Activated T-cell treated with anti-CD3 and anti-CD28 coated beads, Interleukin-2, amount 50 U/mL, for 4 hours (primary cell): ENCODE results near the gene A4GNT. TPM values are rescaled to one million over a fixed set of nuclear protein-coding genes. Genes with fewer than 3 reads are reported as not detected.
A peak's percentile ranks its signal among the peaks of the same experiment; 100 is the strongest.
"Not testable (repeated sequence)": the region's sequence is repeated elsewhere in the genome, so short reads cannot be mapped to it uniquely, and the experiment has no call there.

ENCODE experiments used
- ATAC-seq, 2 donors: fragments of 200-7000 bp; cut with Tn5 transposase; one replicate each; pipeline ENCODE4 v1.10.0; 2021
- DNase-seq: peaks from one replicate; pipeline ENCODE4 v3.0.0-alpha.2; 2020
- H3K27me3 Mint-ChIP-seq: one replicate; pipeline ENCODE4 v1.8.0; 2021; ENCODE audit warnings: low read depth, mixed read lengths
- H3K36me3 Mint-ChIP-seq: one replicate; pipeline ENCODE4 v1.8.0; 2022; ENCODE audit warnings: mixed read lengths; ENCODE audit not compliant: insufficient read depth
- H3K4me1 Mint-ChIP-seq: one replicate; pipeline ENCODE4 v1.8.0; 2021; ENCODE audit warnings: low read depth, mixed read lengths
- H3K4me3 Mint-ChIP-seq: one replicate; pipeline ENCODE4 v1.8.0; 2021; ENCODE audit warnings: mild to moderate bottlenecking, moderate library complexity, mixed read lengths
- H3K9me3 Mint-ChIP-seq: one replicate; pipeline ENCODE4 v1.8.0; 2021; ENCODE audit warnings: mixed read lengths
- total RNA-seq, 3 donors: library from RNA; stranded (reverse); gene quantifications; one replicate each; pipeline ENCODE4 v1.2.1, GENCODE V29; 2021

A4GNT gene
- total RNA-seq, result not detected

- ATAC-seq (no peak), DNase-seq (no peak)
- H3K4me1 Mint-ChIP-seq, result no peaks in the 10 kb centered on the region
- H3K4me3 Mint-ChIP-seq, result no peak within 1 kb of the TSS
- no peaks in the 10 kb centered on the region for H3K9me3 Mint-ChIP-seq
- H3K36me3 Mint-ChIP-seq, result no peaks in the 10 kb centered on the region
- H3K27me3 Mint-ChIP-seq, result peaks cover 6% of the 10 kb centered on the region
These were observed at the start of gene A4GNT for GRCh38 chr3:138132239-138132638. Gene A4GNT, minus strand, starts transcription at chr3:138132390. Its CDS starts 1,134 bp downstream, at chr3:138131256.

DNA sequence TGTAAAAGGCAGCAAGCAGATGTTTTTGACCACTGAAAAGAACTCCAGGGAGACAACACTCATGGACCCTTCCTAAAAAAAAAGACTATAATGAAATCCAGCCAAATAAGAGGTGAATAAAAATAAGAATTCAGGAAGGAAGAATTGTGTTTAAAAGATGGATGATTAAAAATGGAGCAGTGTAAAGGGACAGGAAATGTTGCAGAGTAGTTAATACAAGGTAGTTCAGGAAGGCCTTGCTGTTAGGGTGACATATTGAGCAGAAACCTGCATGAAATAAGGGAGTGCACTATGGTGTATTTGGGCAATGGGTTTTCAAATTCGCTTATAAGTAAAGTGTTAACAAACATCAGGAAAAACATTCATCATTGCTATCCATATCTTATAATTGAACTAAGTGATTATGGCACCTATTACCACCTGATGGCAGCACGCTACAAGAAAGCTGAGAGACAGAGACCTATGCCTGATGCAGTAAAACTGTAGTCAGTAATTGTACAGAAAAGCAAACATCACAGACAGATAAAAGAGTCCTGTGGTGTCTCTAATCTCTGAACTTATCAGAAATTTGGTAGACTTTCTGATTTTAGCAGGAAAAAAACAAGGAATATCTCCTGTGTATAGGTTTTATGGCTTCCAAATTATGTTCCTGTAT is 48.3 kb upstream of the A4GNT start:
- no peaks in the 10 kb centered on the region for H3K36me3 Mint-ChIP-seq
- peak; percentile 7 for DNase-seq
- peaks cover 11% of the 10 kb centered on the region for H3K27me3 Mint-ChIP-seq
- H3K4me3 Mint-ChIP-seq, result no peak overlapping the region
- ATAC-seq, result peak; percentile 70 to 74
- H3K4me1 Mint-ChIP-seq, result peaks cover 2% of the 10 kb centered on the region
- H3K9me3 Mint-ChIP-seq, result no peaks in the 10 kb centered on the region

DNA sequence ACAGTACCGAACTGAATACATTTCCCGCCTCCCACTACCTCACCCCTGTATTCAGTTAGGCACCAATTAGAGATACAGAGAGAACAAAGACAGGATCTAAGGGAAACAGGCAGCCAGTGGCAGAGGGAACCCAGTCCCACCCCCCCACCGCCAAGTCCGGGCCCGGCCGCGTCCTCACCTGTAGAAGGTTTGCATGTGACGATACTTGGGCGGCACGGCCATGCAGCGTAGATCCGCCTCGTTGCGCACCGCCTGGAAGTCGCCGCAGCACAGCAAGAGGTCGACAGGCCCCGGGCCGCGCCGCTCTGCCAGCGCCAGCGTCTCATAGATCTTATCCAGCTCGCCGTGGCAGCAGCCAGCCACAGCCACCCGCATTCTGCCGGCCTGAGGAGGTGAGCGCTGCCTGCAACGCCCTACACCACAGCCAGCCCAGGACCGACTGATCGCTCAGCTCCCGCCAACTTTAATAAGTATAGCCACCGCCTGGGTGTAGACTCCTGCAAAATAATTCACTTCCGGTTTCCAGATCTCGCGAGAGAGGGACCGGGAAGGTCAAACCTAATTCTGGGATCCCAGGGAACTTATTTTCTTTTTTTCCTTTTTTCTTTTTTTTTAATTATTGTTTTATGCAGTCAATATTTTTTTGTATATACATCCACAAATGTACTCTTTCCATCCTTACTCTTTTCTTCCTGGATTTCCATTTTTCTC is 42.4 kb upstream of the A4GNT start, which contains the start of gene DBR1:
DBR1 (minus strand) TSS at position 501 of the 711 bp plus-strand sequence; CDS start at position 375, 126 bp downstream.
- Mint-ChIP-seq H3K4me1 (peaks cover 37% of the 10 kb centered on the region), H3K9me3 (no peaks in the 10 kb centered on the region), H3K27me3 (no peaks in the 10 kb centered on the region), H3K4me3 (peak within 1 kb of the TSS; percentile 97), H3K36me3 (peaks cover 11% of the 10 kb centered on the region)
- DNase-seq (peak; percentile 67), ATAC-seq (peak; percentile 90 to 93)

GRCh38 chr3:138173769-138174420 is 41.7 kb upstream of the A4GNT start:
- Mint-ChIP-seq H3K4me1 (peaks cover 37% of the 10 kb centered on the region), H3K9me3 (no peaks in the 10 kb centered on the region), H3K36me3 (peaks cover 11% of the 10 kb centered on the region), H3K27me3 (no peaks in the 10 kb centered on the region), H3K4me3 (peak overlapping the region; percentile 97)
- ATAC-seq (peak in 1 of 2 donors; percentile 5), DNase-seq (no peak)

- H3K27me3 Mint-ChIP-seq, result no peaks in the 10 kb centered on the region
- peaks cover 37% of the 10 kb centered on the region for H3K4me1 Mint-ChIP-seq
- H3K4me3 Mint-ChIP-seq, result peak overlapping the region; percentile 51
- ATAC-seq (no peak), DNase-seq (no peak)
- peaks cover 11% of the 10 kb centered on the region for H3K36me3 Mint-ChIP-seq
- no peaks in the 10 kb centered on the region for H3K9me3 Mint-ChIP-seq
These were observed 40.4 kb upstream of the A4GNT start for GRCh38 chr3:138172625-138173024.

- no peaks in the 10 kb centered on the region for H3K9me3 Mint-ChIP-seq
- peaks cover 37% of the 10 kb centered on the region for H3K36me3 Mint-ChIP-seq
These were observed 32.9 kb upstream of the A4GNT start for GRCh38 chr3:138165061-138165460.

DNA sequence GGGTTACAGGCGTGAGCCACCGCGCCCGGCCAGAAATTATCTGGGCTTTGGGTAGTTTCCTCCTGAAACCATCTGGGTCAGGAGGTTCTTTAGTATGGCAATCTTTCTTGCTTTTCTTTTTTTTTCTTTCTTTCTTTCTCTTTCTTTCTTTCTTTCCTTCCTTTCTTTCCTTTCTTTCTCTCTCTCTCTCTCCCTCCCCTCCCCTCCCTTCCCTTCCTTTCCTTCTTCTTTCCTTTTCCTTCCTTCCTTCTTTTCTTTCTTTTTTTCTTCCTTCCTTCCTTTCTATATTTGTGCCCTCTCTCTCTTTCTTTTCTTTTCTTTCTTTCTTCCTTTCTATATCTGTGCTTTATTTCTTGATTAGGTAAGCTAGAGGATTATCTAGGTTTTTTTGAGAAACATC is 25.6 kb upstream of the A4GNT start:
- H3K36me3 Mint-ChIP-seq, result peaks cover 13% of the 10 kb centered on the region
- peaks cover 13% of the 10 kb centered on the region for H3K9me3 Mint-ChIP-seq
- H3K27me3 Mint-ChIP-seq, result peaks cover 2% of the 10 kb centered on the region
- H3K4me1 Mint-ChIP-seq, result no peaks in the 10 kb centered on the region
- no peak overlapping the region for H3K4me3 Mint-ChIP-seq
- ATAC-seq (no peak), DNase-seq (no peak)

More at GRCh38 chr3:138165061-138165460, 32.9 kb upstream of the A4GNT start:
- Mint-ChIP-seq H3K27me3 (no peaks in the 10 kb centered on the region), H3K4me1 (peaks cover 3% of the 10 kb centered on the region), H3K4me3 (no peak overlapping the region)
- ATAC-seq, result no peak
- no peak for DNase-seq

DNA sequence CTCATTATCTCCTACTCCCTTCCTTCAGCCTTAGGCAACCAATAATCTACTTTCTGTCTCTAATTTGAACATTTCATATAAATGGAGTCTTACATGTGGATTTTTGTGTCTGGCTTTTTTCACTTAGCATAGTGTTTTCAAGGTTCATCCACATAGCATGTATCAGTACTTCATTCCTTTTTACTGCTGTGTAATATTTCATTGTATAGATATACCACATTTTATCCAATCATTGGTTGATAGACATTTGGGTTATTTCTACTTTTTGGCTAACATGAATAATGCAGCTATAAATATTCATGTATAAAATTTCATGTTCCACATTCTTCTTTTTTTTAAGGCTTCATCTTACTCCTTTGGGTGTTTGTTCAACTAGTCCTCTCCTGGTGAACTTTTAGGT is 22.3 kb upstream of the A4GNT start:
- H3K27me3 Mint-ChIP-seq, result peaks cover 2% of the 10 kb centered on the region
- H3K4me1 Mint-ChIP-seq, result no peaks in the 10 kb centered on the region
- no peak for ATAC-seq
- peaks cover 15% of the 10 kb centered on the region for H3K9me3 Mint-ChIP-seq
- H3K4me3 Mint-ChIP-seq, result no peak overlapping the region
- DNase-seq, result no peak
- H3K36me3 Mint-ChIP-seq, result no peaks in the 10 kb centered on the region

DNA sequence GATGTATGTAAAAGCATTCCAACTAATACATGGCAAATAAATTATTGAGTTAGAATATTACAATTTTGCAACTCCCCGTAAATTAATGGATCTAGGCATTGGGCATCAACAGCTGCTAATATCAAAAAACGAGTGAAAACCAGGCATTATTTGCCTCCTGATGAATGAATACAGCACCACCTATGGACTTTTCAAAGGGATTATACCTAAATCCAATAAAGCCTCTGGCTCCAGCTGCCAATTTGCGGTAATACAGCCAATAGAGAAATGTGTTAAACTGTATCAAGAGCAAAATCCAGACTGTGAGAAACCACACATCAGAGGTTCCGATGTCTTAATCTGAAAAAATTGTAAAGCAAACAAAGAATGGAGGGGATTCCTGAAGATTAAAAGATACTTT is 16.3 kb upstream of the A4GNT start:
- H3K36me3 Mint-ChIP-seq, result no peaks in the 10 kb centered on the region
- H3K4me1 Mint-ChIP-seq, result no peaks in the 10 kb centered on the region
- DNase-seq (no peak), ATAC-seq (no peak)
- H3K9me3 Mint-ChIP-seq, result peaks cover 6% of the 10 kb centered on the region
- peaks cover 2% of the 10 kb centered on the region for H3K27me3 Mint-ChIP-seq
- no peak overlapping the region for H3K4me3 Mint-ChIP-seq

- not testable (repeated sequence) for H3K4me1 Mint-ChIP-seq, DNase-seq, ATAC-seq, H3K36me3 Mint-ChIP-seq, H3K9me3 Mint-ChIP-seq, H3K4me3 Mint-ChIP-seq
- H3K27me3 Mint-ChIP-seq, result peaks cover 20% of the 10 kb centered on the region
These were observed 10.0 kb upstream of the A4GNT start for GRCh38 chr3:138142181-138142580.

DNA sequence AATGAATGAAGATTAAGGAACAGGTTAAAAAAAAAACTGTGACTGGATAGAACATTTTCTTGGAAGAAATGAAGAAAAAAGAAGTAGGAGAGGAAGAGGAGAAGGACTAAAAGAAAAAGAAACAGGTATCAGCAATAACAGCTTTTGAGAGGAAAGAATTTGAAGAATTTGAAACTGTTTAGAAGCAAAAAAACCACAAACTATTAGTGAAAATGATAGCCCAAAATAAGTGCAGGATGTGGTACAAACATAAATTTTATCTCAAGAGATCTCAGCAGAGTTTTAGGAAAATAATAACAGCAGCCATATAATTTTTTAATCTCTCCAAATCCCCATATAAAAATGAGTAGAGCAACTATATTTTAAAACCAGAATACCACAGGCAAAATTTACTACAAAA is 8.8 kb upstream of the A4GNT start:
- no peaks in the 10 kb centered on the region for H3K4me1 Mint-ChIP-seq
- peaks cover 3% of the 10 kb centered on the region for H3K36me3 Mint-ChIP-seq
- H3K27me3 Mint-ChIP-seq, result peaks cover 20% of the 10 kb centered on the region
- H3K4me3 Mint-ChIP-seq, result no peak overlapping the region
- no peaks in the 10 kb centered on the region for H3K9me3 Mint-ChIP-seq
- no peak for ATAC-seq
- no peak for DNase-seq

DNA sequence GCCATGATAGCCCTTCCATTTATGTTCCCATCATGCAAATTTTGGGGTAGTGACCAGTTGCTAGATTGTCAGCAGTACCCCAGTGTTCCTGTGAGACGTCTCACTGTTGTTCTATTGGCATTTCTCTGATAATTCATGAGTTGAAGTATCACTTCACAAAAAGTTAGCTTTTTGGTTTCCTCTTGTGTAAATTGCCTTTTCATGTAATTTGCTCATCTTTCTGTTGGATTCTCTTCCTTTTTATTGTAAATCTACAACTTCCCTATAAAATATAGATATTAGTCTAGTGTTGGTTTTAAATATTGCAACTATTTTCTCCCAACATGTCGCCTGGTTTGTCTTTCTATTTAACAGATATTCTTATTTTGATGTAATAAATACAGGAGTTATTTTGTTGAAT is 7.5 kb upstream of the A4GNT start:
- H3K4me3 Mint-ChIP-seq, result no peak overlapping the region
- H3K9me3 Mint-ChIP-seq, result no peaks in the 10 kb centered on the region
- H3K36me3 Mint-ChIP-seq, result peaks cover 3% of the 10 kb centered on the region
- H3K27me3 Mint-ChIP-seq, result peaks cover 20% of the 10 kb centered on the region
- DNase-seq (no peak), ATAC-seq (no peak)
- H3K4me1 Mint-ChIP-seq, result no peaks in the 10 kb centered on the region

- Mint-ChIP-seq H3K36me3 (peaks cover 3% of the 10 kb centered on the region), H3K9me3 (no peaks in the 10 kb centered on the region), H3K4me3 (no peak overlapping the region), H3K27me3 (peaks cover 19% of the 10 kb centered on the region), H3K4me1 (no peaks in the 10 kb centered on the region)
- no peak for DNase-seq
- ATAC-seq, result no peak
These were observed 5.7 kb upstream of the A4GNT start for GRCh38 chr3:138137861-138138260.

- H3K4me3 Mint-ChIP-seq, result no peak overlapping the region
- H3K4me1 Mint-ChIP-seq, result no peaks in the 10 kb centered on the region
- no peak for ATAC-seq
- H3K9me3 Mint-ChIP-seq, result no peaks in the 10 kb centered on the region
- peaks cover 3% of the 10 kb centered on the region for H3K36me3 Mint-ChIP-seq
- H3K27me3 Mint-ChIP-seq, result peaks cover 15% of the 10 kb centered on the region
- DNase-seq, result no peak
These were observed 4.0 kb upstream of the A4GNT start for GRCh38 chr3:138136201-138136600.

DNA sequence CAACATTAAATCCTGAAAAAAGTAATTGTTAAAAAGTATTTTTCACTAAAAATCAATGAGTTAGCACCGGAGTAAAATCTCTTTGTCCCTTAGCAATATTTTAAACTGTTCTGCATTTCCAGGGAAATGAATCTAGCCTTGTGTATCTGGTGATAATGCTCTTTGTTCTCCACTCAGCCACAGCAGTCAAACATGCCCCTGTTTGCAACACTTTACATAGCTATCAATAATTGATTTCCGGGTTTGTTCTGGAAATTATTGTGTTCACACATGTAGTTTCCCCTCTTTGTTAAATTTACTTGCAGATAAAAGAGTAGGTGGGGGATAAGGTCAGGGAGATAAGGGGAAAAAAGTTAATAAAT is 3.6 kb upstream of the A4GNT start:
- DNase-seq (no peak), ATAC-seq (no peak)
- H3K36me3 Mint-ChIP-seq, result peaks cover 3% of the 10 kb centered on the region
- H3K9me3 Mint-ChIP-seq, result no peaks in the 10 kb centered on the region
- H3K27me3 Mint-ChIP-seq, result peaks cover 12% of the 10 kb centered on the region
- H3K4me3 Mint-ChIP-seq, result no peak overlapping the region
- no peaks in the 10 kb centered on the region for H3K4me1 Mint-ChIP-seq
